Measurements from ENCODE around the gene WWC2. TPM values are rescaled to one million over a fixed set of nuclear protein-coding genes. Genes with fewer than 3 reads are reported as not detected.

WWC2 gene
- total RNA-seq, 1 experiment from 2014 or later, result 39.0 TPM

- Mint-ChIP-seq H3K27me3 (ENCODE audit: unreplicated experiment) (no peaks in the 10 kb centered on the region), H3K4me1 (ENCODE audit: low read depth, unreplicated experiment) (peaks cover 11% of the 10 kb centered on the region), H3K4me3 (ENCODE audit: low read depth, unreplicated experiment) (no peak overlapping the region), H3K27ac (ENCODE audit: unreplicated experiment) (no peak overlapping the region), H3K9me3 (ENCODE audit: low read depth, unreplicated experiment) (no peaks in the 10 kb centered on the region), H3K36me3 (ENCODE audit: insufficient read depth, unreplicated experiment) (no peaks in the 10 kb centered on the region)
- intact Hi-C loops (cut with micrococcal nuclease; ENCODE audit: unreplicated experiment), result no loop called here
- CTCF ChIA-PET, result interaction anchor here (1.1 kb wide), 1 partner anchor 13 kb away, joined by 3 read pairs; no protein-coding TSS in a partner anchor
- no peak for DNase-seq
- TF ChIP-seq, protein P1, sequence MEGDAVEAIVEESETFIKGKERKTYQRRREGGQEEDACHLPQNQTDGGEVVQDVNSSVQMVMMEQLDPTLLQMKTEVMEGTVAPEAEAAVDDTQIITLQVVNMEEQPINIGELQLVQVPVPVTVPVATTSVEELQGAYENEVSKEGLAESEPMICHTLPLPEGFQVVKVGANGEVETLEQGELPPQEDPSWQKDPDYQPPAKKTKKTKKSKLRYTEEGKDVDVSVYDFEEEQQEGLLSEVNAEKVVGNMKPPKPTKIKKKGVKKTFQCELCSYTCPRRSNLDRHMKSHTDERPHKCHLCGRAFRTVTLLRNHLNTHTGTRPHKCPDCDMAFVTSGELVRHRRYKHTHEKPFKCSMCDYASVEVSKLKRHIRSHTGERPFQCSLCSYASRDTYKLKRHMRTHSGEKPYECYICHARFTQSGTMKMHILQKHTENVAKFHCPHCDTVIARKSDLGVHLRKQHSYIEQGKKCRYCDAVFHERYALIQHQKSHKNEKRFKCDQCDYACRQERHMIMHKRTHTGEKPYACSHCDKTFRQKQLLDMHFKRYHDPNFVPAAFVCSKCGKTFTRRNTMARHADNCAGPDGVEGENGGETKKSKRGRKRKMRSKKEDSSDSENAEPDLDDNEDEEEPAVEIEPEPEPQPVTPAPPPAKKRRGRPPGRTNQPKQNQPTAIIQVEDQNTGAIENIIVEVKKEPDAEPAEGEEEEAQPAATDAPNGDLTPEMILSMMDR (IDR thresholded peaks at IDR 0.05; ENCODE audit: unreplicated experiment), result no peak
- no TSS peak for BruUV-seq (replicated peaks)
Observed at GRCh38 chr4:183213996-183214395, 114.9 kb downstream of the WWC2 start.

- CTCF ChIA-PET, result interaction anchor here (1.0 kb wide), 1 partner anchor 12 kb away, joined by 3 read pairs; no protein-coding TSS in a partner anchor
Observed at GRCh38 chr4:183214912-183215488, 115.9 kb downstream of the WWC2 start.

DNA sequence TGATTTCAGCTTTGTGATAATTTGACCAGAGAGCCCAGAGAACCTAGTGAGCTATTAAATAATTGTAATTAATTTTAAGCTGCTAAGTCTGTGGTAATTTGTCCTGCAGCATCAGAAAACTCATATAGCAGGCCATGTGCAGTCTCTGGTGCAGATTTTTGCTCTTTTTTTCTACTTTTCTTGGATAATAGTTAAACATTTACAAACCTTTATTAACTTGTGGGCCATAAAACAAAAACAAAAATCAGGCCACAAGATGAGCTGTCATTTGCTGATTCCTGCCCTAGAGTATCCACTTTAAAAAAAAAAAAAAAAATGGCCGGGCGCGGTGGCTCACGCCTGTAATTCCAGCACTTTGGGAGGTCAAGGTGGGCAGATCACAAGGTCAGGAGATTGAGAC is 121.2 kb downstream of the WWC2 start:
- Mint-ChIP-seq H3K27ac (ENCODE audit: unreplicated experiment) (no peak overlapping the region), H3K27me3 (ENCODE audit: unreplicated experiment) (no peaks in the 10 kb centered on the region), H3K4me3 (ENCODE audit: low read depth, unreplicated experiment) (no peak overlapping the region), H3K9me3 (ENCODE audit: low read depth, unreplicated experiment) (no peaks in the 10 kb centered on the region), H3K4me1 (ENCODE audit: low read depth, unreplicated experiment) (peaks cover 18% of the 10 kb centered on the region), H3K36me3 (ENCODE audit: insufficient read depth, unreplicated experiment) (no peaks in the 10 kb centered on the region)
- CTCF ChIA-PET, result no interaction called here
- intact Hi-C loops (cut with micrococcal nuclease; ENCODE audit: unreplicated experiment), result no loop called here
- TF ChIP-seq, protein P1 (IDR thresholded peaks at IDR 0.05; ENCODE audit: unreplicated experiment), result no peak
- no TSS peak for BruUV-seq (replicated peaks)
- DNase-seq, result no peak

More at GRCh38 chr4:183214912-183215488, 115.9 kb downstream of the WWC2 start:
- no peaks in the 10 kb centered on the region for H3K36me3 Mint-ChIP-seq (ENCODE audit: insufficient read depth, unreplicated experiment)
- no peak overlapping the region for H3K27ac Mint-ChIP-seq (ENCODE audit: unreplicated experiment)
- intact Hi-C loops (cut with micrococcal nuclease; ENCODE audit: unreplicated experiment), result no loop called here
- H3K4me3 Mint-ChIP-seq (ENCODE audit: low read depth, unreplicated experiment), result no peak overlapping the region
- TF ChIP-seq, protein P1 (IDR thresholded peaks at IDR 0.05; ENCODE audit: unreplicated experiment), result no peak
- H3K4me1 Mint-ChIP-seq (ENCODE audit: low read depth, unreplicated experiment), result peaks cover 17% of the 10 kb centered on the region
- BruUV-seq (replicated peaks), result no TSS peak
- no peaks in the 10 kb centered on the region for H3K27me3 Mint-ChIP-seq (ENCODE audit: unreplicated experiment)
- no peak for DNase-seq
- H3K9me3 Mint-ChIP-seq (ENCODE audit: low read depth, unreplicated experiment), result no peaks in the 10 kb centered on the region

- no peaks in the 10 kb centered on the region for H3K36me3 Mint-ChIP-seq (ENCODE audit: insufficient read depth, unreplicated experiment)
- BruUV-seq (replicated peaks), result no TSS peak
Observed at GRCh38 chr4:183223053-183223452, 124.0 kb downstream of the WWC2 start.

More at GRCh38 chr4:183223053-183223452, 124.0 kb downstream of the WWC2 start:
- H3K27me3 Mint-ChIP-seq (ENCODE audit: unreplicated experiment), result no peaks in the 10 kb centered on the region
- no peak for DNase-seq
- TF ChIP-seq, protein P1 (IDR thresholded peaks at IDR 0.05; ENCODE audit: unreplicated experiment), result no peak
- no peaks in the 10 kb centered on the region for H3K9me3 Mint-ChIP-seq (ENCODE audit: low read depth, unreplicated experiment)
- H3K27ac Mint-ChIP-seq (ENCODE audit: unreplicated experiment), result no peak overlapping the region
- peaks cover 7% of the 10 kb centered on the region for H3K4me1 Mint-ChIP-seq (ENCODE audit: low read depth, unreplicated experiment)
- intact Hi-C loops (cut with micrococcal nuclease; ENCODE audit: unreplicated experiment), result no loop called here
- CTCF ChIA-PET, result no interaction called here
- H3K4me3 Mint-ChIP-seq (ENCODE audit: low read depth, unreplicated experiment), result no peak overlapping the region
